Upper lobe of left lung (tissue), 4 donors: Measurements from ENCODE around the gene DYDC2.

Source experiments
- CTCF ChIP-seq, 6 experiments: fragments of 450-650 bp in 4 of 6; fragments of 200-600 bp in 2 of 6; sonication (generic) in 2 of 6; IDR thresholded peaks; one replicate each; pipeline ENCODE4 v1.5.1; 2016 to 2019; ENCODE audit warnings: antibody characterized with exemption in 6 of 6
- EP300 ChIP-seq, 4 donors: sonication (generic); formaldehyde crosslinking; IDR thresholded peaks; one replicate each; pipeline ENCODE4 v1.5.1; 2017; ENCODE audit warnings: antibody characterized with exemption in 4 of 4, control low read depth in 2 of 4
- POLR2A ChIP-seq, 4 donors: fragments of 450-650 bp; IDR thresholded peaks; one replicate each; pipeline ENCODE4 v1.5.1; 2016 to 2017; ENCODE audit warnings: antibody characterized with exemption in 4 of 4, mild to moderate bottlenecking in 2 of 4
- POLR2AphosphoS5 ChIP-seq, 2 donors: sonication (generic); formaldehyde crosslinking; IDR thresholded peaks; one replicate each; pipeline ENCODE4 v1.5.1; 2017; ENCODE audit warnings: antibody characterized with exemption in 2 of 2

- no peak for TF ChIP-seq CTCF (IDR thresholded peaks at IDR 0.05)
- TF ChIP-seq POLR2A (IDR thresholded peaks at IDR 0.05), result no peak
- no peak for TF ChIP-seq EP300 (IDR thresholded peaks at IDR 0.05)
- no peak for TF ChIP-seq POLR2AphosphoS5 (IDR thresholded peaks at IDR 0.05)
Observed at GRCh38 chr10:80373502-80373901, 16.9 kb downstream of the DYDC2 start.
